PC-3 (cell line): ENCODE data around the gene NLN. TPM values are rescaled to one million over a fixed set of nuclear protein-coding genes. Genes with fewer than 3 reads are reported as not detected.

Experiments used
- ATAC-seq: fragments of 200-7000 bp; cut with Tn5 transposase; 2 replicates; pipeline ENCODE4 v1.9.1; 2020; ENCODE audit warnings: mild to moderate bottlenecking, moderate library complexity
- BruUV-seq: library from RNA; stranded (reverse); fragments of 400-500 nt; replicated peaks from 2 replicates; lab custom pipeline; 2021; lab: Mats Ljungman, UMichigan
- CTCF ChIA-PET: fragments of 300-600 bp; sonication (Branson Sonifier 250); formaldehyde crosslinking; loops from one replicate; lab custom pipeline; 2022; ENCODE audit warnings: antibody characterized with exemption; lab: Charles Lee
- POLR2A ChIA-PET: fragments of 300-600 bp; sonication (Branson Sonifier 250); formaldehyde crosslinking; loops from one replicate; lab custom pipeline; 2022; ENCODE audit warnings: antibody characterized with exemption; ENCODE audit not compliant: unreplicated experiment; lab: Charles Lee
- DNase-seq: peaks from one replicate; pipeline ENCODE4 v3.0.0-alpha.2; 2015
- H2AFZ ChIP-seq: fragments of 300-600 bp; sonication (generic); 2 replicates; pipeline ENCODE4 v1.6.0; 2016; ENCODE audit warnings: antibody characterized with exemption, low read length
- H3F3A ChIP-seq: fragments of 300-600 bp; sonication (generic); one replicate; pipeline ENCODE4 v1.6.0; 2017; ENCODE audit warnings: antibody characterized with exemption, low read length, control low read depth, mild to moderate bottlenecking; ENCODE audit not compliant: unreplicated experiment
- H3K27ac ChIP-seq: fragments of 300-600 bp; sonication (generic); 2 replicates; pipeline ENCODE4 v1.5.1; 2016; ENCODE audit warnings: mild to moderate bottlenecking, low read length
- H3K27me3 ChIP-seq: fragments of 300-600 bp; sonication (generic); 2 replicates; pipeline ENCODE4 v1.6.1; 2016; ENCODE audit warnings: low read length, mixed read lengths
- H3K36me3 ChIP-seq: fragments of 300-600 bp; sonication (generic); 2 replicates; pipeline ENCODE4 v1.6.1; 2016; ENCODE audit warnings: low read depth, mixed run types, low read length, mixed read lengths
- H3K4me1 ChIP-seq: fragments of 300-600 bp; sonication (generic); 2 replicates; pipeline ENCODE4 v1.5.1; 2016; ENCODE audit warnings: low read length; ENCODE audit not compliant: insufficient read depth
- H3K4me2 ChIP-seq: fragments of 300-600 bp; sonication (generic); 2 replicates; pipeline ENCODE4 v1.6.0; 2016; ENCODE audit warnings: low read length
- H3K4me3 ChIP-seq: fragments of 300-600 bp; sonication (generic); 2 replicates; pipeline ENCODE4 v1.5.1; 2016; ENCODE audit warnings: mild to moderate bottlenecking, low read length, mixed read lengths
- H3K79me2 ChIP-seq: fragments of 300-600 bp; sonication (generic); 2 replicates; pipeline ENCODE4 v1.6.1; 2017; ENCODE audit warnings: low read length, mixed read lengths
- H3K9ac ChIP-seq: fragments of 300-600 bp; sonication (generic); 2 replicates; pipeline ENCODE4 v1.6.0; 2016; ENCODE audit warnings: mild to moderate bottlenecking, low read length
- H3K9me2 ChIP-seq: fragments of 300-600 bp; sonication (generic); replicated peaks from 2 replicates; pipeline ENCODE4 v1.6.1; 2016; ENCODE audit warnings: mixed run types, low read length, mixed read lengths
- H3K9me3 ChIP-seq: fragments of 300-600 bp; sonication (generic); 2 replicates; pipeline ENCODE4 v1.6.1; 2016; ENCODE audit warnings: low read length, mixed read lengths
- H4K20me1 ChIP-seq: fragments of 300-600 bp; sonication (generic); 2 replicates; pipeline ENCODE4 v1.6.1; 2016; ENCODE audit warnings: low read length, mixed read lengths
- EZH2 ChIP-seq: fragments of 300-600 bp; sonication (generic); IDR thresholded peaks from one replicate; pipeline ENCODE4 v1.6.1; 2017; ENCODE audit warnings: antibody characterized with exemption, mild to moderate bottlenecking, low read length; ENCODE audit not compliant: unreplicated experiment
- EZH2phosphoT487 ChIP-seq: fragments of 300-600 bp; sonication (generic); IDR thresholded peaks from 2 replicates; pipeline ENCODE4 v1.6.1; 2018; ENCODE audit warnings: mild to moderate bottlenecking, antibody characterized with exemption, low read length, borderline replicate concordance
- intact Hi-C: fragments of 100-400 bp; cut with micrococcal nuclease; formaldehyde crosslinking; loops from 2 replicates; pipeline ENCODE4 v1.9.0; 2023
- total RNA-seq: library from RNA; depleted of rRNA; stranded (reverse); fragments of >200 nt; gene quantifications from 2 replicates; pipeline ENCODE4 v1.2.3, GENCODE V29; 2014
- TF ChIP-seq, protein P1 (sequence below): fragments of 300-600 bp; sonication (generic); conservative IDR thresholded peaks from 2 replicates; pipeline ENCODE4 v1.5.1; 2017; ENCODE audit warnings: antibody characterized with exemption, low read depth, mild to moderate bottlenecking, low read length

NLN gene
- total RNA-seq, 1 experiment from 2014 or later = 13.6 TPM

DNA sequence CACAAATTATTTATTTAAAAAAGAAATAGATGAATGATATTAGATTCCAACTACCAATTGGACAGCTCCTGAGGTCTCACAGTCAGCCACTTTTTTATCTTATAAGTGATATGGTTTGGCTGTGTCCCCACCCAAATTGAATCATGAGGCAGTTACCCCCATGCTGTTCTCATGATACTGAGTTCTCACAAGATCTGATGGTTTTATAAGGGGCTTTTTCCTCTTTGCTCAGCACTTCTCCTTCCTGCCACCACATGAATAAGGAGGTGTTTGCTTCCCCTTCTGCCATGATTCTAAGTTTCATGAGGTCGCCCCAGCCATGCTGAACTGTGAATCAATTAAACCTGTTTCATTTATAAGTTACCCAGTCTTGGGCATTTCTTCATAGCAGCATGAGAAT is 12.9 kb downstream of the NLN start:
- H3K9me2 ChIP-seq = no peaks in the 10 kb centered on the region
- no peak overlapping the region for H3K4me2 ChIP-seq
- no peaks in the 10 kb centered on the region for H3K9me3 ChIP-seq
- H3K27me3 ChIP-seq = no peaks in the 10 kb centered on the region
- no peaks in the 10 kb centered on the region for H4K20me1 ChIP-seq
- DNase-seq (no peak), ATAC-seq (no peak)
- no peaks in the 10 kb centered on the region for H3K36me3 ChIP-seq
- H3K27ac ChIP-seq = no peak overlapping the region
- intact Hi-C loops = no loop called here
- BruUV-seq = no TSS peak
- CTCF ChIA-PET = no interaction called here
- no peak overlapping the region for H3K4me3 ChIP-seq
- H3K79me2 ChIP-seq = peaks cover 3% of the 10 kb centered on the region; the same call in 1 of the 2 replicates
- POLR2A ChIA-PET = no interaction called here
- H2AFZ ChIP-seq = no peak overlapping the region
- H3K4me1 ChIP-seq = no peaks in the 10 kb centered on the region
- no peaks in the 10 kb centered on the region for H3F3A ChIP-seq
- TF ChIP-seq EZH2phosphoT487 (no peak), EZH2 (no peak)
- TF ChIP-seq, protein P1, sequence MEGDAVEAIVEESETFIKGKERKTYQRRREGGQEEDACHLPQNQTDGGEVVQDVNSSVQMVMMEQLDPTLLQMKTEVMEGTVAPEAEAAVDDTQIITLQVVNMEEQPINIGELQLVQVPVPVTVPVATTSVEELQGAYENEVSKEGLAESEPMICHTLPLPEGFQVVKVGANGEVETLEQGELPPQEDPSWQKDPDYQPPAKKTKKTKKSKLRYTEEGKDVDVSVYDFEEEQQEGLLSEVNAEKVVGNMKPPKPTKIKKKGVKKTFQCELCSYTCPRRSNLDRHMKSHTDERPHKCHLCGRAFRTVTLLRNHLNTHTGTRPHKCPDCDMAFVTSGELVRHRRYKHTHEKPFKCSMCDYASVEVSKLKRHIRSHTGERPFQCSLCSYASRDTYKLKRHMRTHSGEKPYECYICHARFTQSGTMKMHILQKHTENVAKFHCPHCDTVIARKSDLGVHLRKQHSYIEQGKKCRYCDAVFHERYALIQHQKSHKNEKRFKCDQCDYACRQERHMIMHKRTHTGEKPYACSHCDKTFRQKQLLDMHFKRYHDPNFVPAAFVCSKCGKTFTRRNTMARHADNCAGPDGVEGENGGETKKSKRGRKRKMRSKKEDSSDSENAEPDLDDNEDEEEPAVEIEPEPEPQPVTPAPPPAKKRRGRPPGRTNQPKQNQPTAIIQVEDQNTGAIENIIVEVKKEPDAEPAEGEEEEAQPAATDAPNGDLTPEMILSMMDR = no peak
- H3K9ac ChIP-seq = no peak overlapping the region

DNA sequence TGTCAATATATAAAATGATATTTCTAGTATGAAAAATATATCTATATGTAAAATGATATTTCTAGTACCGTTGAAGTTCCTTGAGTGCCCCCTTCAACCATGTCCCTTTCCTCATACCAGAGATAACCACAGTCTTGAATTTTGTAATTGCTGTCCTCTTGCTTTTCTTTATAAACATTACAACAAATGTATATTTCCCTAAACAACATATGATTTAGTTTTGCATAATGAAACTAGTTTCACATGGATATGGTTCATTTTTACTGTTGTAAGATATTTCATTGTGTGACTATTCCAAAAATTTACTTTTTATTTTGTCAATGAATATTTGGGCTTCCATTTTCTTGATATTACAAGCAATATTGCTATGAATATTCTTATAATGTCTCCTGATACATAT is 14.0 kb downstream of the NLN start:
- Histone ChIP-seq H3K4me2 (no peak overlapping the region), H3K27ac (no peak overlapping the region), H3K36me3 (no peaks in the 10 kb centered on the region), H3K4me1 (no peaks in the 10 kb centered on the region), H2AFZ (no peak overlapping the region), H3F3A (no peaks in the 10 kb centered on the region), H4K20me1 (no peaks in the 10 kb centered on the region), H3K4me3 (no peak overlapping the region), H3K27me3 (no peaks in the 10 kb centered on the region), H3K79me2 (no peaks in the 10 kb centered on the region), H3K9me3 (no peaks in the 10 kb centered on the region), H3K9me2 (no peaks in the 10 kb centered on the region), H3K9ac (no peak overlapping the region)
- no TSS peak for BruUV-seq
- intact Hi-C loops = no loop called here
- no peak for ATAC-seq
- no peak for DNase-seq
- CTCF ChIA-PET = no interaction called here
- TF ChIP-seq, protein P1 = no peak
- TF ChIP-seq EZH2phosphoT487 = no peak
- no peak for TF ChIP-seq EZH2
- POLR2A ChIA-PET = no interaction called here

DNA sequence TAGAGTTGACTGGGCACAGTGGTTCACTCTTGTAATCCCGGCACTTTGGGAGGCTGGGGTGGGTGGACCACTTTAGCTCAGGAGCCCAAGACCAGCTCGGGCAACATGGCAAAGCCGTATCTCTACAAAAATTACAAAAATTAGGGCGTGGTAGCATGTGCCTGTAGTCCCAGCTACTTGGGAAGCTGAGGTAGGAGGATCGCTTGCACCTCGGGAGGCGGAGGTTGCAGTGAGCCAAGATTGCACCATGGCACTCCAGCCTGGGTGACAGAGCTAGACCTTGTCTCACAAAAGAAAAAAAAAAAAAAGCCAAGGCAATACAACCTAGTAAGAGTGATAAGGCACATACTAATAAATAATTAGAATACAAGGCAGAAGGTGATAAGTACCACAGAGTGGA is 15.8 kb downstream of the NLN start:
- Histone ChIP-seq H3F3A (no peaks in the 10 kb centered on the region), H3K4me2 (no peak overlapping the region), H4K20me1 (no peaks in the 10 kb centered on the region), H3K9me2 (no peaks in the 10 kb centered on the region), H3K4me1 (peaks cover 3% of the 10 kb centered on the region), H3K4me3 (no peak overlapping the region), H3K9ac (no peak overlapping the region), H3K27ac (no peak overlapping the region), H3K79me2 (no peaks in the 10 kb centered on the region), H3K27me3 (no peaks in the 10 kb centered on the region), H2AFZ (no peak overlapping the region), H3K36me3 (no peaks in the 10 kb centered on the region), H3K9me3 (no peaks in the 10 kb centered on the region)
- intact Hi-C loops = no loop called here
- no peak for TF ChIP-seq EZH2phosphoT487
- TF ChIP-seq, protein P1 = no peak
- no peak for TF ChIP-seq EZH2
- DNase-seq (no peak), ATAC-seq (no peak)
- ChIA-PET CTCF (no interaction called here), POLR2A (no interaction called here)
- no TSS peak for BruUV-seq
